Endothelial cell of umbilical vein (primary cell): ENCODE measurements around the gene TNPO1. TPM values are rescaled to one million over a fixed set of nuclear protein-coding genes. Genes with fewer than 3 reads are reported as not detected.
A peak's percentile ranks its signal among the peaks of the same experiment; 100 is the strongest.

Experiments
- BruUV-seq: library from RNA; stranded (reverse); fragments of 400-500 nt; replicated peaks from 2 replicates; lab custom pipeline; 2021; lab: Mats Ljungman, UMichigan
- CTCF ChIA-PET: fragments of 300-600, 350-600 bp; sonication (Branson Sonifier 250); formaldehyde crosslinking; loops from one replicate; lab custom pipeline; 2021; ENCODE audit warnings: antibody characterized with exemption, inconsistent platforms; lab: Charles Lee
- POLR2A ChIA-PET: fragments of 300-600, 350-600 bp; sonication (Branson Sonifier 250); formaldehyde crosslinking; loops from one replicate; lab custom pipeline; 2021; ENCODE audit warnings: antibody characterized with exemption, inconsistent platforms; lab: Charles Lee
- DNase-seq: peaks from one replicate; pipeline ENCODE4 v3.0.0-alpha.2; 2011; ENCODE audit warnings: low read depth, low spot score
- FAIRE-seq: peaks from 2 replicates; lab custom pipeline; 2011; peaks lifted over from hg19 to GRCh38; lab: Jason Lieb, UNC
- H2AFZ ChIP-seq: 2 replicates; pipeline ENCODE4 v1.6.0; 2012; ENCODE audit warnings: low read depth, low read length, control low read depth, inconsistent platforms
- H3K27ac ChIP-seq: 2 replicates; pipeline ENCODE4 v1.5.1; 2011; ENCODE audit warnings: low read depth, mild to moderate bottlenecking, control low read depth, low read length, moderate library complexity; ENCODE audit not compliant: insufficient read depth
- H3K27me3 ChIP-seq, 2 experiments: 2 replicates each; pipeline versions ENCODE4 v1.6.0 to v1.6.1; 2011; ENCODE audit warnings: low read length in 2 of 2, mixed read lengths in 1 of 2; ENCODE audit not compliant: control insufficient read depth in 2 of 2, insufficient read depth in 2 of 2
- H3K36me3 ChIP-seq, 2 experiments: 2 replicates in 1 of 2; 3 replicates in 1 of 2; pipeline ENCODE4 v1.5.1; 2011; ENCODE audit warnings: low read length in 2 of 2, mild to moderate bottlenecking in 1 of 2, moderate library complexity in 1 of 2; ENCODE audit not compliant: control insufficient read depth in 2 of 2, insufficient read depth in 2 of 2; ENCODE audit errors: extremely low read depth in 1 of 2
- H3K4me1 ChIP-seq: 3 replicates; pipeline ENCODE4 v1.5.1; 2011; ENCODE audit warnings: mild to moderate bottlenecking, low read length; ENCODE audit not compliant: control insufficient read depth, insufficient read depth; ENCODE audit errors: extremely low read depth
- H3K4me2 ChIP-seq: 2 replicates; pipeline ENCODE4 v1.6.1; 2011; ENCODE audit warnings: low read length, control low read depth, mixed read lengths; ENCODE audit not compliant: insufficient read depth
- H3K4me3 ChIP-seq, 3 experiments: fragments of 200-600 bp in 1 of 3; sonication (generic), shearing (Covaris generic) in 1 of 3; replicated peaks in 1 of 3; 2 replicates each; pipeline ENCODE4 v1.5.1; 2011 to 2016; ENCODE audit warnings: control low read depth in 3 of 3, low read length in 3 of 3, mild to moderate bottlenecking in 2 of 3, inconsistent platforms in 1 of 3, low read depth in 1 of 3, moderate library complexity in 1 of 3; ENCODE audit not compliant: insufficient read depth in 1 of 3
- H3K79me2 ChIP-seq: 2 replicates; pipeline ENCODE4 v1.6.0; 2012; ENCODE audit warnings: low read length, inconsistent platforms; ENCODE audit not compliant: control insufficient read depth, insufficient read depth
- H3K9ac ChIP-seq: replicated peaks from 2 replicates; pipeline ENCODE3; 2011; ENCODE audit warnings: low read length, control low read depth; ENCODE audit not compliant: insufficient read depth; ENCODE audit errors: extremely low read depth
- H3K9me1 ChIP-seq: replicated peaks from 3 replicates; pipeline ENCODE4 v1.6.0; 2011; ENCODE audit warnings: mild to moderate bottlenecking, low read length; ENCODE audit not compliant: control insufficient read depth, insufficient read depth; ENCODE audit errors: extremely low read depth
- H3K9me3 ChIP-seq: replicated peaks from 2 replicates; pipeline ENCODE4 v1.5.1; 2012; ENCODE audit warnings: low read length, inconsistent platforms; ENCODE audit not compliant: control insufficient read depth, insufficient read depth
- H4K20me1 ChIP-seq: replicated peaks from 2 replicates; pipeline ENCODE3; 2011; ENCODE audit warnings: mild to moderate bottlenecking, low read length; ENCODE audit not compliant: control insufficient read depth, insufficient read depth; ENCODE audit errors: extremely low read depth
- EZH2 ChIP-seq: IDR thresholded peaks from 2 replicates; pipeline ENCODE4 v1.6.1; 2012; ENCODE audit warnings: borderline replicate concordance, low read depth, mild to moderate bottlenecking, moderate library complexity, low read length, inconsistent platforms; ENCODE audit not compliant: severe bottlenecking
- FOS ChIP-seq: IDR thresholded peaks from 2 replicates; pipeline ENCODE4 v1.6.1; 2011; ENCODE audit warnings: mild to moderate bottlenecking, low read length, moderate library complexity, borderline replicate concordance; ENCODE audit not compliant: insufficient read depth
- GATA2 ChIP-seq: IDR thresholded peaks from 2 replicates; pipeline ENCODE4 v1.7.0; 2011; ENCODE audit warnings: low read depth, mild to moderate bottlenecking, moderate library complexity, mixed read lengths, low read length; ENCODE audit not compliant: insufficient read length, insufficient read depth
- JUN ChIP-seq: IDR thresholded peaks from 2 replicates; pipeline ENCODE4 v1.6.1; 2011; ENCODE audit warnings: borderline replicate concordance, low read depth; ENCODE audit not compliant: insufficient read length, insufficient read depth
- MAX ChIP-seq: IDR thresholded peaks from 2 replicates; pipeline ENCODE4 v1.6.1; 2011; ENCODE audit not compliant: insufficient read depth, insufficient read length
- MYC ChIP-seq: IDR thresholded peaks from one replicate; pipeline ENCODE4 v1.6.1; 2011; ENCODE audit warnings: mild to moderate bottlenecking, low read depth, low read length
- POLR2A ChIP-seq: IDR thresholded peaks from 2 replicates; pipeline ENCODE4 v1.6.1; 2012; ENCODE audit warnings: low read depth, mild to moderate bottlenecking, control low read depth, low read length
- POLR2AphosphoS5 ChIP-seq: IDR thresholded peaks from 2 replicates; pipeline ENCODE4 v1.6.1; 2012; ENCODE audit warnings: low read depth, mild to moderate bottlenecking, control low read depth, low read length, moderate library complexity; ENCODE audit not compliant: insufficient read depth
- dilution Hi-C: fragments of 300-500 bp; cut with MboI; formaldehyde crosslinking; loops from one replicate; pipeline ENCODE4 v1.15.0; 2019; ENCODE audit warnings: low sequenced_read_pairs; ENCODE audit not compliant: extremely low pct_ligation_motif_present
- intact Hi-C: fragments of 100-400 bp; cut with micrococcal nuclease; formaldehyde crosslinking; loops from one replicate; pipeline ENCODE4 v1.10.0; 2022
- polyA plus RNA-seq, 4 experiments: library from polyadenylated mRNA; depleted of rRNA in 3 of 4; stranded (reverse) in 3 of 4; unstranded in 1 of 4; fragments of >200 nt; gene quantifications; 2 replicates each; pipeline versions ENCODE4 v1.2.1 to v1.2.3, GENCODE V29; 2011 to 2012; ENCODE audit warnings: missing spikeins in 1 of 4
- total RNA-seq: library from RNA; stranded (reverse); gene quantifications from 2 replicates; pipeline ENCODE4 v1.2.3, GENCODE V29; 2021
- TF ChIP-seq, protein P1 (sequence below), 2 donors: IDR thresholded peaks; 1 replicate in 1 of 2; 2 replicates in 1 of 2; pipeline ENCODE4 v1.5.1; 2011; ENCODE audit warnings: low read length in 2 of 2, mild to moderate bottlenecking in 2 of 2, moderate library complexity in 2 of 2, control low read depth in 1 of 2, inconsistent platforms in 1 of 2, low read depth in 1 of 2; ENCODE audit not compliant: insufficient read depth in 1 of 2; ENCODE audit errors: extremely low read depth in 1 of 2

The TNPO1 gene
- total and polyA plus RNA-seq, 2 donors (not counting 3 experiments of a cell fraction or from before 2014, with no cell fraction given), result 65.6 to 298 TPM

GRCh38 chr5:72956324-72957140, 140.1 kb downstream of the TNPO1 start:
- H3K4me2 ChIP-seq, result peak overlapping the region; percentile 96

GRCh38 chr5:72957337-72957736, 140.9 kb downstream of the TNPO1 start:
- peak overlapping the region; percentile 81 for H3K9ac ChIP-seq
- no peak for FAIRE-seq
- CTCF ChIA-PET, result interaction anchor here (1.4 to 3.0 kb wide), 3 partner anchors 9 to 214 kb away, joined by 4 to 8 read pairs (median 6); no protein-coding TSS in a partner anchor

More at GRCh38 chr5:72956324-72957140, 140.1 kb downstream of the TNPO1 start:
- intact Hi-C loops (loop anchor here (1.0 to 5.0 kb wide), 3 partner anchors 69 to 496 kb away; partner anchors contain the start of gene TMEM171), dilution Hi-C loops (no loop called here)
- Histone ChIP-seq H3K27me3 (no peaks in the 10 kb centered on the region), H3K27ac (peak overlapping the region; percentile 93), H2AFZ (peak overlapping the region; percentile 81), H3K9ac (peak overlapping the region; percentile 81), H3K9me3 (no peaks in the 10 kb centered on the region), H3K4me1 (peaks cover 48% of the 10 kb centered on the region), H3K79me2 (peaks cover 40% of the 10 kb centered on the region), H3K36me3 (no peaks in the 10 kb centered on the region), H3K9me1 (no peaks in the 10 kb centered on the region), H4K20me1 (peaks cover 5% of the 10 kb centered on the region), H3K4me3 (peak overlapping the region; percentile 69 to 96 (median 92))
- POLR2A ChIA-PET, result no interaction called here
- FAIRE-seq, result no peak
- peak; percentile 70 for DNase-seq
- CTCF ChIA-PET, result interaction anchor here (0.7 to 3.0 kb wide), 11 partner anchors 10 to 495 kb away, joined by 3 to 11 read pairs (median 4); no protein-coding TSS in a partner anchor
- peak; percentile 45 for TF ChIP-seq POLR2A
- no peak for TF ChIP-seq JUN
- TF ChIP-seq MAX, result no peak
- no TSS peak for BruUV-seq

More at GRCh38 chr5:72957337-72957736, 140.9 kb downstream of the TNPO1 start:
- no peaks in the 10 kb centered on the region for H3K9me3 ChIP-seq
- no peak for TF ChIP-seq JUN
- TF ChIP-seq, protein P1, sequence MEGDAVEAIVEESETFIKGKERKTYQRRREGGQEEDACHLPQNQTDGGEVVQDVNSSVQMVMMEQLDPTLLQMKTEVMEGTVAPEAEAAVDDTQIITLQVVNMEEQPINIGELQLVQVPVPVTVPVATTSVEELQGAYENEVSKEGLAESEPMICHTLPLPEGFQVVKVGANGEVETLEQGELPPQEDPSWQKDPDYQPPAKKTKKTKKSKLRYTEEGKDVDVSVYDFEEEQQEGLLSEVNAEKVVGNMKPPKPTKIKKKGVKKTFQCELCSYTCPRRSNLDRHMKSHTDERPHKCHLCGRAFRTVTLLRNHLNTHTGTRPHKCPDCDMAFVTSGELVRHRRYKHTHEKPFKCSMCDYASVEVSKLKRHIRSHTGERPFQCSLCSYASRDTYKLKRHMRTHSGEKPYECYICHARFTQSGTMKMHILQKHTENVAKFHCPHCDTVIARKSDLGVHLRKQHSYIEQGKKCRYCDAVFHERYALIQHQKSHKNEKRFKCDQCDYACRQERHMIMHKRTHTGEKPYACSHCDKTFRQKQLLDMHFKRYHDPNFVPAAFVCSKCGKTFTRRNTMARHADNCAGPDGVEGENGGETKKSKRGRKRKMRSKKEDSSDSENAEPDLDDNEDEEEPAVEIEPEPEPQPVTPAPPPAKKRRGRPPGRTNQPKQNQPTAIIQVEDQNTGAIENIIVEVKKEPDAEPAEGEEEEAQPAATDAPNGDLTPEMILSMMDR (IDR thresholded peaks at IDR 0.05; ENCODE audit: extremely low read depth in 1 of 2, insufficient read depth in 1 of 2, low read depth in 1 of 2, low read length in 2 of 2), result no peak
- no peak for TF ChIP-seq FOS
- no peak for TF ChIP-seq POLR2AphosphoS5
- TF ChIP-seq GATA2, result no peak
- TF ChIP-seq MAX, result no peak
- no peak for TF ChIP-seq EZH2
- no peak for TF ChIP-seq POLR2A
- no peak for TF ChIP-seq MYC
- intact Hi-C loops, result loop anchor here (5.0 kb wide), 2 partner anchors 165 to 495 kb away; partner anchors contain the start of gene TMEM171
- H3K27me3 ChIP-seq, result no peaks in the 10 kb centered on the region
- DNase-seq, result no peak
- dilution Hi-C loops, result no loop called here
- no peaks in the 10 kb centered on the region for H3K9me1 ChIP-seq
- H3K4me2 ChIP-seq, result peak overlapping the region; percentile 96
- peaks cover 46% of the 10 kb centered on the region for H3K79me2 ChIP-seq
- no peak overlapping the region for H2AFZ ChIP-seq
- no peaks in the 10 kb centered on the region for H3K36me3 ChIP-seq
- H3K4me1 ChIP-seq, result peaks cover 40% of the 10 kb centered on the region
- no TSS peak for BruUV-seq
- peaks cover 5% of the 10 kb centered on the region for H4K20me1 ChIP-seq
- peak overlapping the region in 2 of 3 experiments; percentile 69 to 92 for H3K4me3 ChIP-seq
- POLR2A ChIA-PET, result no interaction called here
- no peak overlapping the region for H3K27ac ChIP-seq
